Liver (tissue), 9 donors: ENCODE measurements around the gene SLC25A26. TPM values are rescaled to one million over a fixed set of nuclear protein-coding genes. Genes with fewer than 3 reads are reported as not detected.

Experiments used
- DNase-seq: peaks from one replicate; pipeline ENCODE4 v3.0.0-alpha.2; 2017; ENCODE audit warnings: low spot score
- H3K27ac ChIP-seq, 2 donors: one replicate each; pipeline ENCODE4 v1.7.0; 2013; ENCODE audit warnings: inconsistent platforms in 2 of 2, low read length in 2 of 2, control low read depth in 1 of 2, low read depth in 1 of 2, mild to moderate bottlenecking in 1 of 2
- H3K27me3 ChIP-seq, 4 donors: one replicate each; pipeline versions ENCODE4 v1.6.1 to v1.7.0; 2013; ENCODE audit warnings: low read length in 3 of 4, inconsistent platforms in 1 of 4, mild to moderate bottlenecking in 1 of 4, moderate library complexity in 1 of 4; ENCODE audit not compliant: control insufficient read depth in 4 of 4, insufficient read depth in 4 of 4
- H3K36me3 ChIP-seq, 4 donors: one replicate each; pipeline versions ENCODE4 v1.6.1 to v1.7.0; 2013; ENCODE audit warnings: low read length in 3 of 4, mild to moderate bottlenecking in 3 of 4, low read depth in 1 of 4, moderate library complexity in 1 of 4; ENCODE audit not compliant: control insufficient read depth in 4 of 4, insufficient read depth in 3 of 4
- H3K4me1 ChIP-seq, 4 donors: one replicate each; pipeline versions ENCODE4 v1.6.1 to v1.7.0; 2013; ENCODE audit warnings: low read length in 3 of 4, mild to moderate bottlenecking in 3 of 4, moderate library complexity in 1 of 4; ENCODE audit not compliant: control insufficient read depth in 4 of 4, insufficient read depth in 4 of 4
- H3K4me3 ChIP-seq, 3 donors: one replicate each; pipeline versions ENCODE4 v1.6.1 to v1.7.0; 2013; ENCODE audit warnings: low read length in 3 of 3, control low read depth in 1 of 3, low read depth in 1 of 3, mild to moderate bottlenecking in 1 of 3
- H3K9ac ChIP-seq, 2 donors: one replicate each; pipeline ENCODE4 v1.7.0; 2013; ENCODE audit warnings: low read length in 2 of 2, mild to moderate bottlenecking in 2 of 2, moderate library complexity in 2 of 2, control low read depth in 1 of 2, low read depth in 1 of 2
- H3K9me3 ChIP-seq, 4 donors: one replicate each; pipeline versions ENCODE4 v1.6.1 to v1.7.0; 2013; ENCODE audit warnings: low read length in 3 of 4; ENCODE audit not compliant: control insufficient read depth in 4 of 4
- EGR1 ChIP-seq, 2 donors: IDR thresholded peaks; 2 replicates each; pipeline ENCODE4 v1.6.1; 2016 to 2018; ENCODE audit warnings: antibody characterized with exemption in 2 of 2, low read depth in 2 of 2
- FOXA1 ChIP-seq: IDR thresholded peaks from 2 replicates; pipeline ENCODE4 v1.6.1; 2016; ENCODE audit warnings: antibody characterized with exemption
- FOXA2 ChIP-seq: IDR thresholded peaks from 2 replicates; pipeline ENCODE4 v1.6.1; 2016; ENCODE audit warnings: antibody characterized with exemption
- GABPA ChIP-seq, 2 donors: IDR thresholded peaks in 1 of 2; conservative IDR thresholded peaks in 1 of 2; 2 replicates each; pipeline ENCODE4 v1.6.1; 2016; ENCODE audit warnings: antibody characterized with exemption in 2 of 2, mild to moderate bottlenecking in 1 of 2, moderate library complexity in 1 of 2
- HNF4A ChIP-seq, 2 donors: conservative IDR thresholded peaks; 2 replicates each; pipeline ENCODE4 v1.6.1; 2016; ENCODE audit warnings: antibody characterized with exemption in 2 of 2, mild to moderate bottlenecking in 2 of 2
- HNF4G ChIP-seq: IDR thresholded peaks from 2 replicates; pipeline ENCODE4 v1.6.1; 2016; ENCODE audit warnings: antibody characterized with exemption
- JUND ChIP-seq, 2 donors: IDR thresholded peaks; 2 replicates each; pipeline ENCODE4 v1.6.1; 2016; ENCODE audit warnings: antibody characterized with exemption in 2 of 2
- NR2F2 ChIP-seq: IDR thresholded peaks from 2 replicates; pipeline ENCODE4 v1.6.1; 2016; ENCODE audit warnings: antibody characterized with exemption
- RAD21 ChIP-seq, 2 donors: IDR thresholded peaks; 2 replicates each; pipeline ENCODE4 v1.6.1; 2016; ENCODE audit warnings: antibody characterized with exemption in 2 of 2, mild to moderate bottlenecking in 2 of 2
- RXRA ChIP-seq, 2 donors: IDR thresholded peaks; 2 replicates each; pipeline ENCODE4 v1.6.1; 2017 to 2018; ENCODE audit warnings: antibody characterized with exemption in 2 of 2, mild to moderate bottlenecking in 1 of 2
- SP1 ChIP-seq: IDR thresholded peaks from 2 replicates; pipeline ENCODE4 v1.6.1; 2018; ENCODE audit warnings: antibody characterized with exemption, mild to moderate bottlenecking
- TAF1 ChIP-seq: conservative IDR thresholded peaks from 2 replicates; pipeline ENCODE4 v1.6.1; 2016; ENCODE audit warnings: antibody characterized with exemption, mild to moderate bottlenecking
- YY1 ChIP-seq: IDR thresholded peaks from 2 replicates; pipeline ENCODE4 v1.6.1; 2016; ENCODE audit warnings: antibody characterized with exemption, mild to moderate bottlenecking
- WGBS: extraction: QIAGEN DNeasy Blood & Tissue Kit; methylation state at CpG from one replicate; pipeline ENCODE4 v1.1.7; 2013; 5-methylcytosine and 5-hydroxymethylcytosine counted together
- polyA plus RNA-seq, 2 donors: library from polyadenylated mRNA; stranded (reverse) in 1 of 2; unstranded in 1 of 2; fragments of 200-250 nt in 1 of 2; fragments of >200 nt in 1 of 2; fragmentation: Nextera tagmentation in 1 of 2; extraction: Ambion mirVana in 1 of 2; gene quantifications; one replicate each; pipeline versions ENCODE4 v1.2.1 to v1.2.3, GENCODE V29; 2013 to 2015
- total RNA-seq, 2 donors: library from RNA; depleted of rRNA; stranded (reverse); fragments of >200 nt; gene quantifications; one replicate each; pipeline ENCODE4 v1.2.3, GENCODE V29; 2014
- TF ChIP-seq, protein P1 (sequence below): IDR thresholded peaks from 2 replicates; pipeline ENCODE4 v1.6.1; 2016; ENCODE audit warnings: antibody characterized with exemption, mild to moderate bottlenecking
- TF ChIP-seq, protein P2 (sequence below): IDR thresholded peaks from 2 replicates; pipeline ENCODE4 v1.6.1; 2016; ENCODE audit warnings: antibody characterized with exemption
- TF ChIP-seq, protein P3 (sequence below): IDR thresholded peaks from 2 replicates; pipeline ENCODE4 v1.6.1; 2016; ENCODE audit warnings: antibody characterized with exemption
- TF ChIP-seq, protein P4 (sequence below): fragments of 150-350 bp; IDR thresholded peaks from 2 replicates; pipeline ENCODE4 v1.5.1; 2017; ENCODE audit warnings: improper control_type of control experiment, low read depth, low read length; ENCODE audit not compliant: missing input control
- TF ChIP-seq, protein P5 (sequence below): IDR thresholded peaks from 2 replicates; pipeline ENCODE4 v1.6.1; 2016; ENCODE audit warnings: antibody characterized with exemption
- donor health status: healthy.
- donor health status: healthy.
- donor health status: healthy.
- donor health status: healthy.
- donor health status: healthy.

Gene SLC25A26
- total and polyA plus RNA-seq, 4 donors, result 9.9 to 21.6 (median 12.8) TPM

DNA sequence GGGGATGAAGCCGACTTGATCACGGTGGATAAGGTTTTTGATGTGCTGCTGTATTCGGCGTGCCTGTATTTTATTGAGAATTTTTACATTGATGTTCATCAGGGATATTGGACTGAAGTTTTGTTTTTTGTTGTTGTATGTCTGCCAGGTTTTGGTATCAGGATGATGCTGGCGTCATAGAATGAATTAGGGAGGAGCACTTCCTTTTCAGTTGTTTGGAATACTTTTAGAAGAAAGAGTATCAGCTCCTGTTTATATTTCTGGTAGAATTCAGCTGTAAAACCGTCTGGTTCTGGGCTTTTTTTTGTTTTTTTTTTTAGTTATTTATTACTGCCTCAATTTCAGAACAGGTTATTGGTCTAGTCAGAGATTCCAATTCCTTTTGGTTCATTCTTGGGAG is 93.7 kb downstream of the SLC25A26 start:
- TF ChIP-seq TAF1, result no peak
- TF ChIP-seq YY1, result no peak
- no peak for TF ChIP-seq FOXA1
- no peak for TF ChIP-seq RAD21 (IDR thresholded peaks at IDR 0.05)
- TF ChIP-seq, protein P1, sequence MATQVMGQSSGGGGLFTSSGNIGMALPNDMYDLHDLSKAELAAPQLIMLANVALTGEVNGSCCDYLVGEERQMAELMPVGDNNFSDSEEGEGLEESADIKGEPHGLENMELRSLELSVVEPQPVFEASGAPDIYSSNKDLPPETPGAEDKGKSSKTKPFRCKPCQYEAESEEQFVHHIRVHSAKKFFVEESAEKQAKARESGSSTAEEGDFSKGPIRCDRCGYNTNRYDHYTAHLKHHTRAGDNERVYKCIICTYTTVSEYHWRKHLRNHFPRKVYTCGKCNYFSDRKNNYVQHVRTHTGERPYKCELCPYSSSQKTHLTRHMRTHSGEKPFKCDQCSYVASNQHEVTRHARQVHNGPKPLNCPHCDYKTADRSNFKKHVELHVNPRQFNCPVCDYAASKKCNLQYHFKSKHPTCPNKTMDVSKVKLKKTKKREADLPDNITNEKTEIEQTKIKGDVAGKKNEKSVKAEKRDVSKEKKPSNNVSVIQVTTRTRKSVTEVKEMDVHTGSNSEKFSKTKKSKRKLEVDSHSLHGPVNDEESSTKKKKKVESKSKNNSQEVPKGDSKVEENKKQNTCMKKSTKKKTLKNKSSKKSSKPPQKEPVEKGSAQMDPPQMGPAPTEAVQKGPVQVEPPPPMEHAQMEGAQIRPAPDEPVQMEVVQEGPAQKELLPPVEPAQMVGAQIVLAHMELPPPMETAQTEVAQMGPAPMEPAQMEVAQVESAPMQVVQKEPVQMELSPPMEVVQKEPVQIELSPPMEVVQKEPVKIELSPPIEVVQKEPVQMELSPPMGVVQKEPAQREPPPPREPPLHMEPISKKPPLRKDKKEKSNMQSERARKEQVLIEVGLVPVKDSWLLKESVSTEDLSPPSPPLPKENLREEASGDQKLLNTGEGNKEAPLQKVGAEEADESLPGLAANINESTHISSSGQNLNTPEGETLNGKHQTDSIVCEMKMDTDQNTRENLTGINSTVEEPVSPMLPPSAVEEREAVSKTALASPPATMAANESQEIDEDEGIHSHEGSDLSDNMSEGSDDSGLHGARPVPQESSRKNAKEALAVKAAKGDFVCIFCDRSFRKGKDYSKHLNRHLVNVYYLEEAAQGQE, result no peak
- TF ChIP-seq, protein P2, sequence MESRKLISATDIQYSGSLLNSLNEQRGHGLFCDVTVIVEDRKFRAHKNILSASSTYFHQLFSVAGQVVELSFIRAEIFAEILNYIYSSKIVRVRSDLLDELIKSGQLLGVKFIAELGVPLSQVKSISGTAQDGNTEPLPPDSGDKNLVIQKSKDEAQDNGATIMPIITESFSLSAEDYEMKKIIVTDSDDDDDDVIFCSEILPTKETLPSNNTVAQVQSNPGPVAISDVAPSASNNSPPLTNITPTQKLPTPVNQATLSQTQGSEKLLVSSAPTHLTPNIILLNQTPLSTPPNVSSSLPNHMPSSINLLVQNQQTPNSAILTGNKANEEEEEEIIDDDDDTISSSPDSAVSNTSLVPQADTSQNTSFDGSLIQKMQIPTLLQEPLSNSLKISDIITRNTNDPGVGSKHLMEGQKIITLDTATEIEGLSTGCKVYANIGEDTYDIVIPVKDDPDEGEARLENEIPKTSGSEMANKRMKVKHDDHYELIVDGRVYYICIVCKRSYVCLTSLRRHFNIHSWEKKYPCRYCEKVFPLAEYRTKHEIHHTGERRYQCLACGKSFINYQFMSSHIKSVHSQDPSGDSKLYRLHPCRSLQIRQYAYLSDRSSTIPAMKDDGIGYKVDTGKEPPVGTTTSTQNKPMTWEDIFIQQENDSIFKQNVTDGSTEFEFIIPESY, result no peak
- TF ChIP-seq, protein P3, sequence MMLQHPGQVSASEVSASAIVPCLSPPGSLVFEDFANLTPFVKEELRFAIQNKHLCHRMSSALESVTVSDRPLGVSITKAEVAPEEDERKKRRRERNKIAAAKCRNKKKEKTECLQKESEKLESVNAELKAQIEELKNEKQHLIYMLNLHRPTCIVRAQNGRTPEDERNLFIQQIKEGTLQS, result no peak
- TF ChIP-seq GABPA (IDR thresholded peaks at IDR 0.05 in 1 of 2, conservative IDR thresholded peaks at IDR 0.05 in 1 of 2), result no peak
- no peak for TF ChIP-seq SP1
- TF ChIP-seq NR2F2, result no peak
- TF ChIP-seq HNF4A (conservative IDR thresholded peaks at IDR 0.05), result no peak
- TF ChIP-seq FOXA2, result no peak
- TF ChIP-seq HNF4G, result no peak
- no peak for TF ChIP-seq JUND (IDR thresholded peaks at IDR 0.05)
- no peak for TF ChIP-seq RXRA (IDR thresholded peaks at IDR 0.05)
- TF ChIP-seq, protein P4, sequence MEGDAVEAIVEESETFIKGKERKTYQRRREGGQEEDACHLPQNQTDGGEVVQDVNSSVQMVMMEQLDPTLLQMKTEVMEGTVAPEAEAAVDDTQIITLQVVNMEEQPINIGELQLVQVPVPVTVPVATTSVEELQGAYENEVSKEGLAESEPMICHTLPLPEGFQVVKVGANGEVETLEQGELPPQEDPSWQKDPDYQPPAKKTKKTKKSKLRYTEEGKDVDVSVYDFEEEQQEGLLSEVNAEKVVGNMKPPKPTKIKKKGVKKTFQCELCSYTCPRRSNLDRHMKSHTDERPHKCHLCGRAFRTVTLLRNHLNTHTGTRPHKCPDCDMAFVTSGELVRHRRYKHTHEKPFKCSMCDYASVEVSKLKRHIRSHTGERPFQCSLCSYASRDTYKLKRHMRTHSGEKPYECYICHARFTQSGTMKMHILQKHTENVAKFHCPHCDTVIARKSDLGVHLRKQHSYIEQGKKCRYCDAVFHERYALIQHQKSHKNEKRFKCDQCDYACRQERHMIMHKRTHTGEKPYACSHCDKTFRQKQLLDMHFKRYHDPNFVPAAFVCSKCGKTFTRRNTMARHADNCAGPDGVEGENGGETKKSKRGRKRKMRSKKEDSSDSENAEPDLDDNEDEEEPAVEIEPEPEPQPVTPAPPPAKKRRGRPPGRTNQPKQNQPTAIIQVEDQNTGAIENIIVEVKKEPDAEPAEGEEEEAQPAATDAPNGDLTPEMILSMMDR, result no peak
- no peak for TF ChIP-seq EGR1 (IDR thresholded peaks at IDR 0.05; ENCODE audit: low read depth in 2 of 2)
- TF ChIP-seq, protein P5, sequence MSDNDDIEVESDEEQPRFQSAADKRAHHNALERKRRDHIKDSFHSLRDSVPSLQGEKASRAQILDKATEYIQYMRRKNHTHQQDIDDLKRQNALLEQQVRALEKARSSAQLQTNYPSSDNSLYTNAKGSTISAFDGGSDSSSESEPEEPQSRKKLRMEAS, result no peak
- H3K27me3 ChIP-seq, result no peaks in the 10 kb centered on the region
- H3K27ac ChIP-seq, result no peak overlapping the region
- H3K4me3 ChIP-seq, result no peak overlapping the region
- H3K9ac ChIP-seq, result no peak overlapping the region
- WGBS, result 89% methylated on average over 6 of the region's 6 CpGs
- H3K4me1 ChIP-seq, result no peaks in the 10 kb centered on the region
- no peaks in the 10 kb centered on the region for H3K9me3 ChIP-seq
- no peaks in the 10 kb centered on the region for H3K36me3 ChIP-seq
- DNase-seq, result no peak
